NCI-H446 (cell line): Measurements from ENCODE around the gene PRH2.

Source experiments
- DNase-seq, 2 experiments: peaks; one replicate each; lab custom pipeline; 2025; lab: John Stamatoyannopoulos, UW

The PRH2 gene

DNA sequence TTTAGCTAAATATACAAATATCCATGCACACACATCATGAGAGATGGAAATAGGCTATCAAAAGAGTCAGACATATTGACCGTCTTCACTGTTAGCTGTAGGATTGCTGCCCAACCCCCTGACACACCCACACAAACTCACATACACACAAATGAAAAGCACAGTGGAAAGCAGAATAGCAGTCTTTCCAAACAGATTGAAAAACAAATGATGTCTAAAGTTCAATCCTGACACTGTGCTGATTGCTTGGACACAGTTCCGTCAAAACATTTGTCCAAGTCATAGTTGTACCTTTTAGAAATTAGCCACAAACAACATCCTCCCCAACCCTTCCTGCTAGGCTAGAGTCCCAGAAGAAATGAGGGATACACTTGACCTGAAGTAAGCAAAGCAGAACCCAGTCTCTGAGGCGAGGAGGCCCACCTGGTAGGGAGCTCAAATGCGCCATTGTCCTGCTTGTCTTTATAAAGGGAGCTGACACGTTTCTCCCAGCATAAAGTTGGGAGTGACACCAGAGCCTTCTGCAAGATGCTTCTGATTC lies at the start of gene PRH2:
TSS of gene PRH2 (plus strand) at position 491 of the 541 bp plus-strand sequence. CDS start at position 529, 38 bp downstream.
- no peak for DNase-seq

DNA sequence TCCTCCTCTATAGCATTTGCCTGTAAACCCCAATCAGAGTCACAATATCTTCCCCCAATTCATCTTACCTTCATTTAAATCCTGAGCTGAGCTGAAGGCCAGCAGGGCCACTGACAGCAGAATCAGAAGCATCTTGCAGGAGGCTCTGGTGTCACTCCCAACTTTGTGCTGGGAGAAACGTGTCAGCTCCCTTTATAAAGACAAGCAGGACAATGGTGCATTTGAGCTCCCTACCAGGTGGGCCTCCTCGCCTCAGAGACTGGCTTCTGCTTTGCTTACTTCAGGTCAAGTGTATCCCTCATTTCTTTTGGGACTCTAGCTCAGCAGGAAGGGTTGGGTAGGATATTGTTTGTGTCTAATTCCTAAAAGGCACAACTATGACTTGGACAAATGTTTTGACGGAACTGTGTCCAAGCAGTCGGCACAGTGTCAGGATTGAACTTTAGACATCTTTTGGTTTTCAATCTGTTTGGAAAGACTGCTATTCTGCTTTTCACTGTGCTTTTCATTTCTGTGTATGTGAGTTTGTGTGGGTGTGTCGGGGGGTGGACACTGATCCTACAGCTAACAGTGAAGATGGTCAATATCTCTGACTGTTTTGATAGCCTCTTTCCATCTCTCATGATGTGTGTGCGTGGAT lies 44.8 kb upstream of the PRH2 start, which contains the start of gene PRH1:
TSS of gene PRH1 (minus strand) at position 170 of the 640 bp plus-strand sequence. CDS start at position 132, 38 bp downstream.
- DNase-seq = no peak

DNA sequence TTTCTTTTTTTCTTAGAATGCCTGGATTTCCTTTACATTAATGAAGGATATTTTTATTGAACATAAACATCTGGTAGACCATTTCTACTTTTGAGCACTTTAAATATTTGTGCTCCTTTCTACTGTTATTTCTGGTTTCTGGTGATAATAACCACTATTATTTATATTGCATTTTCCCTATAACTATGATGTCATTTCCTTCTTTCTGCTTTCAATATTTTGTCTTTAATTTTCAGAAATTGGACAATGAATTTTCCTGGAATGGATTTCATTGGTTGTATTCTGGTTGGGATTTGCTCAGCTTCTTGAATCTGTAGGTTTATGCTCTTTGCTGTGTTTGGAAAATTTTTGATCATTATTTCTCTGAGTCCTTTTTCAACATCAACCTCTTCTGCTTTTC lies 39.8 kb upstream of the PRH2 start:
- DNase-seq = no peak

DNA sequence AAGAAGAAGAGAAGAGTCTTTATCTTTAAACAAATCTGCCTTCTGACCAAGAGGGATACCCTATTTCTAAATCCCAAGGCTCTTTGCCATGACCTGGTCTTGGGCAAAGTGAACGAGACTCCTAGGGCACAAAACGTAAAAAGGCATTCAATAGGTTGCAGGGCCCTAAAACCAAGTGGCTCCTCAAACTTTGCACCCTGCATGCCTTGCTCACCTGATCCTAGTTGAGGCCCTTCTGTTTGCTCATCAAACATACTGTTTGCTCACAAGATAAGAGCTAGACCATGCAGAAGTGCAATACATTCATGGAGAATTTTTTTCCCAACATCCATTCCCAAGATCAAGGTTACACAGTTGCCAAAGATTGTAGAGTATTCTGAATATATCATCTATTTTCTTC lies 37.1 kb upstream of the PRH2 start:
- no peak for DNase-seq

DNA sequence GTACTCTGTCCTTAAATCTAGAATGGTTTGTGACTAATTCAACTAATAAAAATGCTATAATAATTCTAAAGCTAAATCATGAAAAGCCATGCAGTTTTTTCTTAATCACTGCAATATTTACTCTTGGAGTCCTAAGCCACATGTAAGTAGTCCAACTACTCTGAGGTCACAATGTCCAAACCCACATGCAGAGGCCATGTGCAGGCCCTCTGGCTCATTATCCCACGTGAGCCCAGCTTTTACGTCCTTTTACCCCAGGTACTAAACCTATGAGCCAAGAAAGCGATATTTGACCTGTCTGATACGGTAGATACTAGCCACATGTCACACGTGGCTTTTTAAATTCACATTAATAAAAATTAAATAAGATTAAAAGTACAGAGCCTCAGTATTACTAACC lies 32.2 kb upstream of the PRH2 start:
- DNase-seq = no peak

DNA sequence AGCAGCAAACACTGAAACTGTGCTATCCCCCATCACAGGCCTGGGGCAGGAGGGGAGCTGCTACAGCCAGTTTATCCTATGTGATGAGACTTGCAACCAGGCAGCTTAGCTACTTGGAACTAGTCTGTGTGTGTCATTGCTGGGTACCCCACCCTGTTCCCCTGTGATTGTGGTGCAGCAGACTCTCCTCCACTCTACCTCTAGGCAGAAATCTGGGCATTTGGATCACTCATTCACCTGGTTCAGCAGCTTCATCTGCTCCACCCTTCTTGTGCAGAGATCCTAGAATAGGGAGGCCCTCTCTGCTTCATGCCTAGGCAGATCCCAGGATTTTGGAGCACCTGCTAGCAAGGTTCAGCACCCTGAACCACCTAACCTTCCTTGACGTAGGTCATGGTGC lies 28.5 kb upstream of the PRH2 start:
- DNase-seq = no peak

DNA sequence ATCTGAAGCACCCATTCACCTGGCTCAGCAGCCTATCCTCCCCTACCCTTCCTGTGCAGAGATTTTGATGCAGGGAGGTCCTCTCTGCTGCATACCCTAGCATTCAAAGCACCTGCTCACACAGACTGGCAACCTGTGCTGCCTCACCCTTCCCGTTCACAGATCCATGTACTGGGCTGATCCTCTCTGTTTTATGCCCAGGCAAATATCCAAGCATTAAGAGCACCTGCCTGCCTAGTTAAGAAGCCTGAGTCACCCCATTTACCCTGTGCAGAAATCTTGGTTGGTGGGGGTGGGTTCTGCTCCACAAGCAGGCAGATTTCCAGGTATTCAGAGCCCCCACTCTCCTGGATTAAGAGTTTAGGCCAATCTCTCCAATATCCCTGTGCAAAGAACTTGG lies 28.1 kb upstream of the PRH2 start:
- DNase-seq = no peak

DNA sequence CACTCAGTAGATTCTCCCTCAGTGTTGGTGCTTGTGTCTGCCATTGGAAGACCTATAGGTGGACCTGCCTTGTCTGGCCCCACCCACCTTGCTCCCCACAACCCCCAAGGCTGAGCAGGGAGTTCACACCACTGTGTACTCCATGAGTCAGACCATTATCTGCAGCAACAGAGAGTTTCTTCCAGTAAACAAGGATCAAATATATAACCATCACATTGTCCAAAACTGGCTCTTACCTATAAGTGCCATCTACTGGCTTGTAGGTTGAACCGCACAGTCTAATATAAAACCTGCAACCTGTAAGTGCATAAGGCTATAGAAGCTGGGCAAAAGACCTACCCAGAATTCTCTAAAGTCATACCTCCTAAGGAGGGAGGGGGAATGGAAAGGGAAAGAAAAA lies 27.6 kb upstream of the PRH2 start:
- DNase-seq = no peak

DNA sequence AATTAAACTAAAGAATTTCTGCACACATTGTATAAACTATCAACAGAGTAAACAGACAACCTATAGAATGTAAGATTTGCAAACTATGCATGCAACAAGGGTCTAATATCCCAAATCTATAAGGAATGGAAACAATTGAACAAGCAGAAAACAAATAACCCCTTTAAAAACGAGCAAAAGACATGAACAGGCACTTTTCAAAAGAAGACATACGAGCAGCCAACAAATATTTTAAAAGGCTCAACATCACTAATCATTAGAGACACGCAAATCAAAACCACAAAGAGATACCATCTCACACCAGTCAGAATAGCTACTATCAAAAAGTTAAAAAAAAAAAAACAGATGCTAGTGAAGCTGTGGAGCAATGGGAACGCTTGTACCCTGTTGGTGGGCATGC lies 24.4 kb upstream of the PRH2 start:
- DNase-seq = no peak

DNA sequence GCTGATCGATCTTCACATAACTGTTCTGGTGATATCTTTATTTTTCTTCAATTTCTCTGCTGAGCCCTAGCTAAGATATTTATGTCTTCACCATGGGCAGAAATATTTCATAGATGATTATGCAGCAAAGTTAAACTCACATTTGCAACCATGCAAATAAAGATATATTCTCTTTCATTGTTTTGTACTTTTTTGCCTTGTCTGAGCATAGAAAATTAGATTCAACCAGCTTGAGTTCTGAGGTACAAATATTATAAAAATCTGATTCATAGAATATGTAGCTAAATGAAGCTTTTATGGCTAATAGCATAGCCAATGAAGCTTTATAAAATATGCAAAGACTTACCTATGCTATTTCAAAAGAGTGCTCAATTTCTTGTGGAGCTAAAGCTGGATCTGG lies 19.6 kb upstream of the PRH2 start, which contains the start of gene TAS2R13:
TSS of gene TAS2R13 (minus strand) at position 101 of the 400 bp plus-strand sequence. CDS start 264 bp downstream, outside the sequence.
- no peak for DNase-seq

DNA sequence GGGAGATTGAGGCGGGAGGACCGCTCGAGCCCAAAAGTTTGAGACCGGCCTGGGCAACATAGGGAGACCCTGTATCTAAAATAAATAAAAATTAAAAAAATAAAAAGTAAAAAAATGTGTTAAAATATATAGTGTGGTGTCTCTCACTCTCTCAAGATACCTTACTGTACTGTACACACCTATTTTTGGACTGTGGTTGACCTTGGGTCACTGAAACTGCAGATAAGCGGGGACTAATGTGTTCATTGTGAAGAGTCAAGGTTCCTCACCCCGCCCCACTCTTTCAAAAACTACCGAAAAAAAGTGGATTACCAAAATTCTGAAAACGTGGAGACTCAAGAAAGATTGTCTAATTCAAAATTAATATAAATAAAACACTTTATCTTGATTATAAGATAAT lies 18.7 kb upstream of the PRH2 start:
- DNase-seq = no peak

DNA sequence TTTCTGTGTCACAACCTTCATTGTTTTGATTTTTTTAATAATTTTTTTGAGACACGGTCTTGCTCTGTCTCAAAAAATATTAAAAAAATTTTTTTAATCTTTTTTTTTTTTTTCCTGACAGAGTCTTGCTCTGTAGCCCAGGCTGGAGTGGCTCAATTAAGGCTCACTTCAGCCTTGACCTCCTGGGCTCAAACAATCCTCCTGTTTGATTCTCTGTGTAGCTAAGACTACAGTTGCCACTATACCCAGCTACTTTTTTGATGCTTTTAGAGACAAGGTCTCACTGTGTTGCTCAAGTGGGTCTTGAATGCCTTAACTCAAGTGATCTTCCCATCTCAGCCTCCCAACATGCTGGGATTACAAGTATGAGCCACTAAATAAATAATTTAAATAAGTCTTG lies 9.2 kb upstream of the PRH2 start:
- DNase-seq = no peak

DNA sequence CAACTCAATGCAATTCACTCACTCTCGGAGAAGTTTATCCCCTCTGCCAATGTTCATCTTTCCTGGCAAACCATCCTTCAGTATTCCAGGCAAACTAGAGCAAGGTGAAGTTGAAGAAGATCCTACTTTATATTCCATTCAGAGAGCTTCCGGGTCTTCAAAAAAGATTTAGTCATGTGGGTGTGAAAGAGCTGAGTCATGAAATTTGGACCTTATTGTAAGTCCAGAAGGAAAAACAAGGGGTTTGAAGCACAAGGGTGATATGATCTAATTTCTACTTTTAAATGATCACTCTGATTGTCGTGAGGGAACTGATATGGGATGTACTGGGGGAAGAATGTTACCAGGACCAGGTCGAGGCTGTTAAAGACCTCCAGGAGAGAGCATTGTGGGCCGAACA lies 2.8 kb upstream of the PRH2 start:
- DNase-seq = no peak

DNA sequence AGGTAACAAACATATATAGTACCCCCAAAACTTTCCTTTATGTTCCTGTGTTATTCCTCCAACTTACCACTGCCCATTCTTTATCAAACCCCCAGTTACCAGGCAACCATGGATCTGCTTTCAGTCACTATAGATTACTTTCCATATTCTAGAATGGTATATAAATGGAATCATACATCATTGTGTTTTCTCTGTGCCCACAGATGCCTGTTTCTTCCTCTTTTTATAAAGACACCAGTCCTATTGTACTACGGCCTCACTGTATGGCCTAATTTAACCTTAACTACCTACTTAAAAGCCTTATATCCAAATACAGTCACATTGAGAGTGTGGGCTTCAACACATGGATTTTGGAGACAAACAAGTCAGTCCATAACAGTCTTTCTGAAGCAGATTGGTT lies 7.5 kb downstream of the PRH2 start:
- no peak for DNase-seq

DNA sequence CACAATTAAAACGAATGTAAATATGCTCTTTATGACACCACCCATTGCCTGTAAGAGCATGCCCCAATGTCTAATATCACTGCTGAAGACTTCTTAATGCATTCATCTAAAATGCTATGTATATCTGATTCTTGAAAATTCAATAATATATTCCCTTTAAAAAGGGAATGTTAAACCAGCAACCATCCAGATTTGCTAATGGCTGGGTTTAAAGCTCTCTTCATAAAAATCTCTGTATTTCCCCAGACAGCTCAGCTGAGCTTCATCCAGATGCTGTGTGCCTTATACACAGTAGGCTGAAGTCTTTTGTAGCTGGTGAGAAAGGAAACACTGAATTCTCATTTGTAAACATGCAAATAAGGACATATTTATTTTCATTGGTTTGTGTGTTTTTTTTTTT lies 10.1 kb downstream of the PRH2 start, which contains the start of gene TAS2R14:
TSS of gene TAS2R14 (minus strand) at position 101 of the 400 bp plus-strand sequence. CDS start at position 45, 56 bp downstream.
- no peak for DNase-seq

DNA sequence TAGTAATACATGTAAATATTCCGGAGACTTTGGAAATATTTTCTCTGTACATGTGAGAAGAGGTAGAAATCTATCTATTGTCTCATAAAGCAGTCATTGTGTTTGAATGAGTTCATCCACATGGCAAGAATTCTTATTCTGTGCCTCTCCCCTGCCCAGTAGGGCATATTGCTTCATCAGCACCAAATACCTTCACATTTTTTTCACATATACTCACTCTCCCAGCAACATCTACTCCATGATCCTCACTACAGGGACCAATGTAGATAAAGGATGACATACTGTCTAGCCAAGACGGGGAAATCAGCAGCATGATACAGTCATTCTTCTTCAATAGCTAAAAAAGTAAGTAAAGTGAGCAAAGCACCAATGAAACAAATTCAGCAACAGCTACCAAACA lies 11.4 kb downstream of the PRH2 start:
- DNase-seq = no peak

DNA sequence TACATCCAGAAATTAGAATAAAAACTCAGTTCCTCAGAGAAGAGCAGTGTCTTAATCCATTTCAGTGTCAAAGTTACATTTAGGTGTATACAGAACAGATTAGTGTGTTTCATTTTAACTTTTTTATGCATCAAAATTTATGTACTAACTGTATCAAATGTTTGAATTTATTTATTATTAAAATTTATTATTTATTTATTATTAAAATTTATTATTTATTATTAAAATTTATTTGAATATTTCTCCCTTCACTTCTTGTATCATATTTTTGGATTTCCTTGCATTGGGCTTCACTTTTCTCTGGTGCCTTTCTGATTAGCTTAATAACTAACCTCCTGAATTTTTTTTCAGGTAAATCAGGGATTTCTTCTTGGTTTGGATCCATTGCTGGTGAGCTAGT lies 12.3 kb downstream of the PRH2 start:
- DNase-seq = no peak

DNA sequence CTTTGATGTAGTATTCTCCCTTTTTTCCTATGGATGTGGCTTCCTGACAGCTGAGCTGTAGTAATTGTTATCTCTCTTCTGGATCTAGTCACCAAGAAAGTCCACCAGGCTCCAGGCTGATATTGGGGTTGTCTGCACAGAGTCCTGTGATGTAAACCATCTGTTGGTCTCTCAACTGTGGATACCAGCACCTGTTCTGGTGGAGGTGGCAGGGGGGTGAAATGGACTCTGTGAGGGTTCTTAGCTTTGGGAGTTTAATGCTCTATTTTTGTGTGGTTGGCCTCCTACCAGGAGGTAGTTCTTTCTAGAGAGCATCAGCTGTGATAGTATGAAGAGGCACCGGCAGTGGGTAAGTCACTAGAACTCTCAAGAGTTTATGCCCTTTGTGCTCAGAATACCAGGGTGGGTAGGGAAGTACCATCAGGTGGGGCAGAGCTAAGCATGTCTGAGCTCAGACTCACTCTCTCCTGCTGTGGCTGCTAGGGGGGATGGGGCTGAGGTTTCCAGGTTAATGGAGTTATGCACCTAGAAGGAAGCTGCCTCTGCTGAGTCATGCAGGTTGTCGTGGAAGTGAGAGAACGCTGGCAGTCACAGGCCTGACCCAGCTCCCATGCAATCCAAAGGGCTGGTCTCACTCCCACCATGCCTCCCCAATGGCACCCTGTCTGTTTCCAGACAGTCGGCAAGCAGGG lies 13.0 kb downstream of the PRH2 start:
- DNase-seq = no peak

DNA sequence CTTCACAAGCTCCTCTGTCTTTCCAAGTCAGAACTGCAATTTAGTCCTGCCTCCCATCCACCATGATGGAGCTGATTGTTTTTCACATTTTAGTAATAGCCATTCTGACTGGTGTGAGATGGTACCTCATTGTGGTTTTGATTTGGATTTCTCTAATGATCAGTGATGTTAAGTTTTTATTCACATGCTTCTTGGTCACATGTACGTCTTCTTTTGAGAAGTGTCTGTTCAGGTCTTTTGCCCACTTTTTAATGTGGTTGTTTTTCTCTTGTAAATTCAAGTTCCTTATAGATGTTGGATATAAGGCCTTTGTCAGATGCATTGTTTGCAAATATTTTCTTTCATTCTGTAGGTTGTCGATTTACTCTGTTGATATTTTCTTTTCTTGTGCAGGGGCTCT lies 14.1 kb downstream of the PRH2 start:
- DNase-seq = no peak

DNA sequence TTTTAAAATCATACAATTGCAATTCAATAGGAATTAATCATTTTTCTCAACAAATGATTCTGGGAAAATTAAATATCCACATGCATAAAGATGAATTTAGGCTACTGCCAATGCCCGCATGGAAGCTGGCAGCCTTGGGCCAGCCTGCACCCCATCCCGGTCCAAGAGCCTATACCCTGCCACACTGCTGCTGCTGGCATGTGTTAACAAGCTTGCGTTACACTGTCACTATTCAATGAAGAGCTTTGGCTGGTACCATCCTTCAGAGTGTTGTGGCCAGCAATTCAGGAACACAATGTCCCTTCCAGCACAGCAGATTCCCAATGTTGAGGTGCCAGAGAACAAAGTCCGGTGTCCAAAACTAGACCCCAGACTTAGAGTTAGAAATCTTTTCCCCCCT lies 23.6 kb downstream of the PRH2 start:
- no peak for DNase-seq

DNA sequence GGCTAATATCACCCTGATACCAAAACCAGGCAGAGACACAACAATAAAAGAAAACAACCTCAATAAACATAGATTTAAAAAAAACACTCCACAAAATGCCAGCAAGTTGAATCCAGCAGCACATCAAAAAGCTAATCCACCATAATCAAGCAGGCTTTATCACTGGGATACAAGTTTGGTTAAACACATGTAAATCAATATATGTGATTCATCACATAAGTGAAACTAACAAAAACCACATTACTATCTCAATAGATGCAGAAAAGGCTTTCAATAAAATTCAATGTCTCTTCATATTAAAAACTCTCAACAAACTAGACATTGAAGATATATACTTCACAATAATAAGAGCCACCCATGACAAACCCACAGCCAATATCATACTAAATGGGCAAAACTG lies 27.0 kb downstream of the PRH2 start:
- no peak for DNase-seq

DNA sequence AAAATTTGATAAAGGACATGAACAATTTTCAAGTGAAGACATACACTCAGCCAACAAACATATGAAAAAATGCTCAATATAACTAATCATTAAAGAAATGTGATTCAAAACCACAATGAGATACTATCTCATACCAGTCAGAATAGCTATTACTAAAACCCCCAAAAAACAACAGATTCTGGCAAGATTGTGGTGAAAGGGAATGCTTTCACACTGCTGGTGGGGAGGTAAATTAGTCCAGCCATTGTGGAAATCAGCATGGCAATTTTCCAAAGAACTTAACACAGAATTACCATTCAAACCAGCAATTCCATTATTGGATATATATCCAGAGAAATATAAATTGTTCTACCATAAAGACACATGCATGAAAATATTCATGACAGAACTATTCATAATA lies 28.7 kb downstream of the PRH2 start:
- no peak for DNase-seq

DNA sequence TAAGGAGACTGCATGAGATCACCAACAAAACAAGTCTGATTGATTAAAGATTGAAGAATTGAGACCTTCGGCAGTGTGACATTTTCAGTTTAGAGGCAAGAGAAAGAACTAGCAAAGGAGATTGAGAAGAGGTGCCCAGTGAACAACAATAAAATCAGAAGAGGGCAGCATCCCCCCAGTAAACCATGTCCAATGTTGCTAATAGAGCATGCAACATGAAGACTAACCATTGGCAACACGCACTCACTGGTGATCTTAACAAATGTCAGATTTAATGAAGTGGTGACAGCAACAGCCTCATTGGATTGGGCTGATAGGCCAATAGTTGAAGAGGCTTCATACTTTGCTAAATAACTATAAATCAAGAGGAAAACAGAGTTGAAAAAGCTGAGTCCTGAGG lies 30.8 kb downstream of the PRH2 start:
- DNase-seq = peak in 1 of 2 experiments; percentile 11
